ENCODE data around the gene PLPP2. TPM values are rescaled to one million over a fixed set of nuclear protein-coding genes. Genes with fewer than 3 reads are reported as not detected.

The PLPP2 gene
- total RNA-seq, 1 donor, result 9.9 TPM

DNA sequence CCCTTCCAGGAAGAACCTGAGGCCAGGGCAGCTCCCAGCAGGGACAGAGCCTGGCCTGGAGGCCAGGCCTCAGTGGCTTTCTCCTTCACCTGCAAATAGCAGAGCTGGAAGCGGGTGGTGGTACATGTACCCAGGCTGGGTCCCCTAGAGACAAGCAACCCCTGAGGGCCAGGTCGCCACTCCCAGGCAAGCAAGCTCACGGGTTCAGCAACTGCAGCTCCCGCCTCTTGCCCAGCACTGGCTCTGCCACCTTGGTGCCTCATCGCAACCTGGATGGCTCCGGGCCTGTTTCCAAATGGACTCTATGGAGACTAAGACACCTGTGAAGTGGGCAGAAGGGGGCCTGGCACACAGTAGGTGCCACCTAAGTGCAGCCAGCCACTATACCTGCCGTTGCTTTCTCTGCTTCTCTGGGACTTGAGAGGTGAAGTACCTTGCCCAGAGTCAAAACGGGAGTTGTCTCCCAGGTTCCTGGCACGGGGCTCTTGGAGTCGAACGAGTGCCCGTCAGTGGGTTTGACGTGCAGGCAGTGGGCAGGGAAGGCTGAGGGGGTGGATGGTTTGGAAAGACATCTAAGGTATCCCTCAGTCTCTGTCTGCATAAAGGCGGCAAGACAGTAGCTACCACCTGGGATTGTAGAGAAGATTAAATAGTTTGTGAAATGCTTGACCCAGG is 2.4 kb upstream of the PLPP2 start:
- TF ChIP-seq, protein P1, sequence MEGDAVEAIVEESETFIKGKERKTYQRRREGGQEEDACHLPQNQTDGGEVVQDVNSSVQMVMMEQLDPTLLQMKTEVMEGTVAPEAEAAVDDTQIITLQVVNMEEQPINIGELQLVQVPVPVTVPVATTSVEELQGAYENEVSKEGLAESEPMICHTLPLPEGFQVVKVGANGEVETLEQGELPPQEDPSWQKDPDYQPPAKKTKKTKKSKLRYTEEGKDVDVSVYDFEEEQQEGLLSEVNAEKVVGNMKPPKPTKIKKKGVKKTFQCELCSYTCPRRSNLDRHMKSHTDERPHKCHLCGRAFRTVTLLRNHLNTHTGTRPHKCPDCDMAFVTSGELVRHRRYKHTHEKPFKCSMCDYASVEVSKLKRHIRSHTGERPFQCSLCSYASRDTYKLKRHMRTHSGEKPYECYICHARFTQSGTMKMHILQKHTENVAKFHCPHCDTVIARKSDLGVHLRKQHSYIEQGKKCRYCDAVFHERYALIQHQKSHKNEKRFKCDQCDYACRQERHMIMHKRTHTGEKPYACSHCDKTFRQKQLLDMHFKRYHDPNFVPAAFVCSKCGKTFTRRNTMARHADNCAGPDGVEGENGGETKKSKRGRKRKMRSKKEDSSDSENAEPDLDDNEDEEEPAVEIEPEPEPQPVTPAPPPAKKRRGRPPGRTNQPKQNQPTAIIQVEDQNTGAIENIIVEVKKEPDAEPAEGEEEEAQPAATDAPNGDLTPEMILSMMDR (IDR thresholded peaks at IDR 0.05; ENCODE audit: insufficient read depth, low read depth, low read length), result no peak
- DNase-seq (ENCODE audit: low read depth), result no peak

DNA sequence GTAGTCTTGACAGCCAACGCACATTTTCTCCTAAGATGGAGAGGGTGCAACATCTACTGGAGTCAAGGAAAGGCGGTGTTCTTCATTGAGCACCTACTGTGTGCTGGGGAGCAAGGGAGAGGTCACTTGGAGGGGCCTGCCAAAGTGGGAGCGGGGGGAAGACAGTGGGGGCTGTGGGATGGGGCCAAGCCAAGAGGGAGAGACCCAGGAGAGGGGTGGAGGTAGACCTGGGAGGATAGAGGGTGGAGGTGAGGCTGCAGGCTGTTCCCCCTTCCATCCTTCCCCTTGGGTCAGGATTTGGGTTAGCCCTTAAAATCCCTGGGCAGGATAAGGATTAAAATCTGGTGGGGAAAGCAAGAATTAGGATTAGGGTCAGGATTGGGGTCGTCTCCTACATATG is 1.7 kb upstream of the PLPP2 start:
- TF ChIP-seq, protein P1 (IDR thresholded peaks at IDR 0.05; ENCODE audit: insufficient read depth, low read depth, low read length), result no peak
- no peak for DNase-seq (ENCODE audit: low read depth)
- no peak overlapping the region for H3K4me3 ChIP-seq (ENCODE audit: low read depth, low read length)

More for the DNA sequence above, 2.4 kb upstream of the PLPP2 start:
- no peak overlapping the region for H3K4me3 ChIP-seq (ENCODE audit: low read depth, low read length)

DNA sequence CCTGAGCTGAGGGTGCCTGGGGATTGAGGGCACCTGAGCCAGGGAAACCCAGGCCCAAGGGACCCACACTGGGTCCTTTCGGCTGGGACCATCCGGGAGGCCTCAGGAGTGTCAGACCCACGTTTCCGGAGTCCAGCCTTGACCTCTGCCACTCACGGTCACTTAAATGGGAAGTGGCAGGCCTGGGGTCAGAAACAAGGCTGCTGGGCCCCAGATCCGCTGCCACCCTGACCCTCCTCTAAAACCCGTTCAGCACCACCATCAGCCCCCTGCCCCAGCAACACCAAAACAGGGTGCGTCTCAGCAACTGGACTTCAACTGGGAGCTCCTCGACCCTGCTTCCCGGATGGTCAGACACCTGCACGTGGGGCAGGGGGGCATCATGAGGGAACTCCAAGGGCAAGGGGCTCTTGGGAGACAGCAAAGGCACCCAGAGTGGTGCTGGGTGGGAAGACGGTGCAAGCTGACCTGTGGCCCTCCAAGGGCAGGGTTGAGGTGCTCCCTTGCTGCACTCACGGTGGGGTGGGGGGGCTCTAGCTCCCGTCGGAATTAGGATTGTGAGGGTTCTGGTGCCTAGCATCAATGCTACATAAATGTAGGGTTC is 1.2 kb upstream of the PLPP2 start:
- DNase-seq (ENCODE audit: low read depth), result no peak
- H3K4me3 ChIP-seq (ENCODE audit: low read depth, low read length), result no peak overlapping the region
- TF ChIP-seq, protein P1 (IDR thresholded peaks at IDR 0.05; ENCODE audit: insufficient read depth, low read depth, low read length), result no peak

DNA sequence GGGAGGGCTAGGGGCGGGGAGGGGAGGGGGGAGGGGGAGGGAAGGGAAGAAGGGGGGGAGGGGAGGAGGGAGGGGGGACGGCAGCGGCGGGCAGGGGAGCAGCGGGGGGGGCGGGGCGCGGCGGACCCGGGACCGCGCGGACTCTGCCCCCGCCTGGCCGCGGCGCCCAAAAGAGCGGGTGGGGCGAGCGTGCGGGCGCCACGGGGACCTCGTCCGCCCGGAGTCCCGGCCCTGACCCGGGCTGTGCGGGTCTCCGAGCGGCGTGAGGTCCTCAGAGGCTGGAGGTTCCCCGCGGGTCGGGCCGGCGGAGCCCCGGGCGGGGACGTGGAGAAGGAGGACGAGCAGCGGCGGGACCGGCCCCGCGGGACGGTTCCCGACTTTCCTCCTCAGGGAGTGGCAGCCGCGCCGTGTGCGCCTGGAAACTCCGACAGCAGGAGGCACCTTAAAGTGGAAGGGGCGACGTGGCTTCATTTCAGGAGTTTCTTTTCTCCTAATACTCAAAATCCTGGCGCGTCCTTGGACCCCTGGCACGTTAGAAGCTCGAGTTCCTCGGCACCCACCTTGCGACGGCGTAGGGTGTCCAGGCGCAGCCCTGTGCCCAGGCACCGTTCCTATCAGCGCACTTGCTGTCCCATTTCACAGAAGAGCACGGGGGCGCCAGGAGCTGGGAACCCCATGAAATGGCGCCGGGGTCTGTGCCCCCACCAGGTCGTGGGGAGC is 518 bp upstream of the PLPP2 start:
- no peak for DNase-seq (ENCODE audit: low read depth)
- H3K4me3 ChIP-seq (ENCODE audit: low read depth, low read length), result peak overlapping the region; percentile 29
- TF ChIP-seq, protein P1 (IDR thresholded peaks at IDR 0.05; ENCODE audit: insufficient read depth, low read depth, low read length), result no peak

DNA sequence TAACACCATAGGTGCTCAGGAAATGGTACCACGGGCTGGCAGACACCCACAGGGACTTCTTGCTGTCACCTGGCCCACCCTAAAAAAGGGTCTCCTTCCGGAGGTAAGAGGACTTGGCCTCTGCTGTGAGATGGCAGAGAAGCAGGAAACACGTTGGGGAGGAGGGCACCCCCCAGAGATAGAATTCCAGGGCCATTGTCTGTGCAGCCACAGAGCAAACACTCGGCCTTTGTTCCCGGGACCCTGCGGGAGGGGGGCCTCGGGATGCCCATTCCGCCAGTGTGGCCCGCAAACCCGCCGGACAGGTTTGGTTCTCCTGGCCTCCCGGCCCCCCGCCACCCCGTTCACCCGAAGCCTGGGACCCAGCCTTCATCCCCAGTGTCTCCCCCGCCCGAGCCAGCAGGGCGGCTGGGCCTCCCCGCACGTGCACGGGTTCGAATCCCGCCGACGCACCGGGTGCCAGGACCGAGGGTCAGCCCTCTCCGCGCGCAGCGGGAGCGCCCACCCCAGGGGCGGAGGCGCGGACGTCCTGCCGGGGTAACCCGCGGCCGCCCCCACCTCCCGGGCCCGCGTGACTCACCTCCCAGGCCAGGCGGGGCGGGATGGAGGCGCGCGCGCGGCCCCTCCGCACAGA is 714 bp downstream of the PLPP2 start:
- peak overlapping the region; percentile 12 for H3K4me3 ChIP-seq (ENCODE audit: low read depth, low read length)
- TF ChIP-seq, protein P1 (IDR thresholded peaks at IDR 0.05; ENCODE audit: insufficient read depth, low read depth, low read length), result no peak
- no peak for DNase-seq (ENCODE audit: low read depth)

DNA sequence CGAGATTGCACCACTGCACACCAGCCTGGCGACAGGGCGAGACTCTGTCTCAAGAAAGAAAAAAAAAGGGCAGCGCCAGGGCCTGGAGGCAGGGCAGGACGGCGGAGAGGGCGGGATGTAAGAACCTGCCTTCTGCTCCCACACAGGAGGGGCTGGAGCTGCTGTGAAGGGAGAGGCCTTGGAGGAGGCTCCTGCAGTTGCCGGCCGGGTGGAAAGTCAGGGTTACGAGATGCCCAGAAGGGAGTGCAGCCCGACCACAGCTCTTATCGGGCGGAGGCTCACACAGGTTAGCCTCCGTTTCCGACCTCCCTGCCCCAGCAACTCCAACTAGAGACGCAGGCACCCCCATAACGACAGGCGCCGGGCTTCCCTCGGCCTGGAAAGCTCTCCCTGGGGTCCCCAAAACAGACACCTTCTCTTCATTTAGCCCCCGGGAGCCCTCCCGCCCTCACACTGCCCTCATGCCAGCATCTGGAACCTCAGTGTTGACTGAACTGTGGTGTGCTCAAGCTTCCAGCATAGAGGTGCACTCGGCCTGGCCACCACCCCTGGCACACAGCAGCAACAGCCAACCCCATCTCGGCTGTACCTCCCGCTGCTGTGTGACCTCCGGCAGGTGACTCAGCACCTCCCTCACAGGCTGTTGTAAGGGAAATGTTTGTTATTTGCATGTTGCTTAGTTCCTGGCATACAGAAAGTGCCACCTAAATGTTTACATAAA is 1.4 kb downstream of the PLPP2 start:
- TF ChIP-seq, protein P1 (IDR thresholded peaks at IDR 0.05; ENCODE audit: insufficient read depth, low read depth, low read length), result no peak
- DNase-seq (ENCODE audit: low read depth), result peak; percentile 11
- no peak overlapping the region for H3K4me3 ChIP-seq (ENCODE audit: low read depth, low read length)

Measured in fibroblast of villous mesenchyme (primary cell).